Osteoblast (primary cell): Measurements from ENCODE around the gene F7. TPM values are rescaled to one million over a fixed set of nuclear protein-coding genes. Genes with fewer than 3 reads are reported as not detected.

Experiments used
- DNase-seq: peaks from one replicate; pipeline ENCODE4 v3.0.0; 2011; ENCODE audit warnings: low spot score, mixed read lengths; ENCODE audit not compliant: insufficient read length; ENCODE audit errors: missing footprints
- H2AFZ ChIP-seq: 2 replicates; pipeline ENCODE4 v1.6.0; 2011; ENCODE audit warnings: mild to moderate bottlenecking, low read length
- H3K27ac ChIP-seq: 2 replicates; pipeline ENCODE4 v1.5.1; 2011; ENCODE audit warnings: mild to moderate bottlenecking, low read depth, low read length, moderate library complexity
- H3K27me3 ChIP-seq: 2 replicates; pipeline ENCODE4 v1.6.0; 2012; ENCODE audit warnings: mild to moderate bottlenecking, control low read depth, inconsistent platforms, low read length, moderate library complexity; ENCODE audit not compliant: insufficient read depth
- H3K36me3 ChIP-seq: 2 replicates; pipeline ENCODE4 v1.5.1; 2011; ENCODE audit warnings: mild to moderate bottlenecking, low read length, control low read depth, moderate library complexity; ENCODE audit not compliant: insufficient read depth
- H3K4me1 ChIP-seq: 2 replicates; pipeline ENCODE4 v1.5.1; 2011; ENCODE audit warnings: mild to moderate bottlenecking, low read length, control low read depth, moderate library complexity; ENCODE audit not compliant: insufficient read depth
- H3K4me2 ChIP-seq: 2 replicates; pipeline ENCODE4 v1.6.0; 2011; ENCODE audit warnings: mild to moderate bottlenecking, low read length; ENCODE audit not compliant: insufficient read depth
- H3K4me3 ChIP-seq: fragments of 200-600 bp; sonication (generic); 3 replicates; pipeline ENCODE4 v1.5.1; 2012; ENCODE audit warnings: mild to moderate bottlenecking, low read length, inconsistent platforms; ENCODE audit not compliant: insufficient read depth
- H3K79me2 ChIP-seq: 2 replicates; pipeline ENCODE4 v1.6.0; 2012; ENCODE audit warnings: mild to moderate bottlenecking, low read length, control low read depth, inconsistent platforms; ENCODE audit not compliant: insufficient read depth
- H3K9me3 ChIP-seq: 2 replicates; pipeline ENCODE4 v1.5.1; 2011; ENCODE audit warnings: low read depth, low read length, control low read depth
- H4K20me1 ChIP-seq: 2 replicates; pipeline ENCODE4 v1.6.0; 2012; ENCODE audit warnings: mild to moderate bottlenecking, low read length, control low read depth; ENCODE audit not compliant: insufficient read depth
- CTCF ChIP-seq: IDR thresholded peaks from 2 replicates; pipeline ENCODE4 v1.5.1; 2011; ENCODE audit warnings: mild to moderate bottlenecking, low read depth, low read length, moderate library complexity; ENCODE audit errors: extremely low read depth
- total RNA-seq: library from RNA; depleted of rRNA; stranded (reverse); fragments of >200 nt; gene quantifications from 2 replicates; pipeline ENCODE4 v1.2.3, GENCODE V29; 2012

The F7 gene
- total RNA-seq, 1 donor, result under 0.01 TPM

GRCh38 chr13:113093580-113094409 is 11.8 kb upstream of the F7 start:
- H3K79me2 ChIP-seq, result no peaks in the 10 kb centered on the region
- no peak for TF ChIP-seq CTCF
- H3K4me2 ChIP-seq, result no peak overlapping the region
- no peak overlapping the region for H3K27ac ChIP-seq
- no peaks in the 10 kb centered on the region for H4K20me1 ChIP-seq
- DNase-seq, result no peak
- H3K9me3 ChIP-seq, result no peaks in the 10 kb centered on the region
- H3K4me1 ChIP-seq, result no peaks in the 10 kb centered on the region
- no peak overlapping the region for H3K4me3 ChIP-seq
- H3K36me3 ChIP-seq, result no peaks in the 10 kb centered on the region
- peaks cover 9% of the 10 kb centered on the region for H3K27me3 ChIP-seq
- no peak overlapping the region for H2AFZ ChIP-seq

GRCh38 chr13:113094410-113094800 is 11.2 kb upstream of the F7 start:
- no peak overlapping the region for H3K27ac ChIP-seq
- H3K9me3 ChIP-seq, result no peaks in the 10 kb centered on the region
- H4K20me1 ChIP-seq, result no peaks in the 10 kb centered on the region
- H3K27me3 ChIP-seq, result peaks cover 12% of the 10 kb centered on the region
- H3K79me2 ChIP-seq, result no peaks in the 10 kb centered on the region
- no peak overlapping the region for H3K4me3 ChIP-seq
- no peaks in the 10 kb centered on the region for H3K36me3 ChIP-seq
- DNase-seq, result no peak
- no peak overlapping the region for H2AFZ ChIP-seq
- no peak for TF ChIP-seq CTCF
- no peaks in the 10 kb centered on the region for H3K4me1 ChIP-seq
- no peak overlapping the region for H3K4me2 ChIP-seq

- no peak overlapping the region for H3K4me3 ChIP-seq
- no peaks in the 10 kb centered on the region for H3K36me3 ChIP-seq
- no peaks in the 10 kb centered on the region for H4K20me1 ChIP-seq
- no peak for DNase-seq
- no peak overlapping the region for H3K27ac ChIP-seq
- H3K79me2 ChIP-seq, result no peaks in the 10 kb centered on the region
- H2AFZ ChIP-seq, result no peak overlapping the region
- H3K27me3 ChIP-seq, result peaks cover 18% of the 10 kb centered on the region
- H3K4me1 ChIP-seq, result no peaks in the 10 kb centered on the region
- H3K9me3 ChIP-seq, result no peaks in the 10 kb centered on the region
- no peak overlapping the region for H3K4me2 ChIP-seq
- no peak for TF ChIP-seq CTCF
These were observed 10.2 kb upstream of the F7 start for GRCh38 chr13:113095146-113096051.
